WTC11 (cell line): ENCODE results near the gene TIMM8A.

Experiments used
- ELF4 ChIP-seq: sonication (generic); formaldehyde crosslinking; IDR thresholded peaks from 2 replicates; pipeline ENCODE4 v1.8.1; 2022; ENCODE audit warnings: low read depth, mild to moderate bottlenecking, moderate library complexity, missing genetic modification reagents
- FOXP1 ChIP-seq: sonication (generic); formaldehyde crosslinking; IDR thresholded peaks from 2 replicates; pipeline ENCODE4 v1.8.0; 2022; ENCODE audit warnings: missing genetic modification reagents, mild to moderate bottlenecking, moderate library complexity, borderline replicate concordance
- NFATC4 ChIP-seq: fragments of 250-450 bp; sonication (Bioruptor Pico); IDR thresholded peaks from 2 replicates; pipeline ENCODE4 v1.9.0; 2021; ENCODE audit warnings: mild to moderate bottlenecking
- TEAD4 ChIP-seq: sonication (generic); formaldehyde crosslinking; IDR thresholded peaks from 2 replicates; pipeline ENCODE4 v1.8.0; 2022; ENCODE audit warnings: mild to moderate bottlenecking, missing genetic modification reagents
- ZBTB21 ChIP-seq: sonication (generic); formaldehyde crosslinking; IDR thresholded peaks from 2 replicates; pipeline ENCODE4 v1.8.1; 2023; ENCODE audit warnings: mild to moderate bottlenecking, missing genetic modification reagents, borderline replicate concordance
- TF ChIP-seq, protein P1 (sequence below): sonication (generic); formaldehyde crosslinking; IDR thresholded peaks from 2 replicates; pipeline ENCODE4 v1.8.0; 2022; ENCODE audit warnings: missing genetic modification reagents
- TF ChIP-seq, protein P2 (sequence below): fragments of 200-600 bp; IDR thresholded peaks from 2 replicates; pipeline ENCODE4 v1.8.0; 2022; ENCODE audit warnings: antibody characterized with exemption
- TF ChIP-seq, protein P3 (sequence below): sonication (generic); formaldehyde crosslinking; IDR thresholded peaks from 2 replicates; pipeline ENCODE4 v1.8.0; 2022; ENCODE audit warnings: mild to moderate bottlenecking, missing genetic modification reagents
- TF ChIP-seq, protein P4 (sequence below): fragments of 250-450 bp; sonication (Bioruptor Pico); IDR thresholded peaks from 2 replicates; pipeline ENCODE4 v1.9.0; 2021; ENCODE audit warnings: mild to moderate bottlenecking, borderline replicate concordance

DNA sequence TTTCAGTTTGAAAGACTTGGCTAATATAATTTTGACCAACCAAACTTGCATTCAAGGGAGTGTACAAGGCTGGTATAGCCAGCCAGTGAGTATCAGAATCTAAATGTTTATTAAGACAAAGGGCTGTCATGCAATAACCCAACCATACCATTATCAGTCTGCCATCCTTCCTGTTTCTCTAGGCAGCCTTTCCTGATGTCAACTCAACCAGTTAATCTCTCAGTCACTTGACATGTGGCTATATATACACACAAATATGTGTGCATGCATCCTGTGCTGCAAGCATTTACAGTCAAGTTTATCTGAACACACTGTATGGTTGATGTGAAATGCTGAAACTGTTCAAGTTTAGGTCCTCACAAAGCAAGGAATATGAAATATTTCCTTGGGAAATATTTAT is 20.3 kb upstream of the TIMM8A start:
- TF ChIP-seq, protein P1, sequence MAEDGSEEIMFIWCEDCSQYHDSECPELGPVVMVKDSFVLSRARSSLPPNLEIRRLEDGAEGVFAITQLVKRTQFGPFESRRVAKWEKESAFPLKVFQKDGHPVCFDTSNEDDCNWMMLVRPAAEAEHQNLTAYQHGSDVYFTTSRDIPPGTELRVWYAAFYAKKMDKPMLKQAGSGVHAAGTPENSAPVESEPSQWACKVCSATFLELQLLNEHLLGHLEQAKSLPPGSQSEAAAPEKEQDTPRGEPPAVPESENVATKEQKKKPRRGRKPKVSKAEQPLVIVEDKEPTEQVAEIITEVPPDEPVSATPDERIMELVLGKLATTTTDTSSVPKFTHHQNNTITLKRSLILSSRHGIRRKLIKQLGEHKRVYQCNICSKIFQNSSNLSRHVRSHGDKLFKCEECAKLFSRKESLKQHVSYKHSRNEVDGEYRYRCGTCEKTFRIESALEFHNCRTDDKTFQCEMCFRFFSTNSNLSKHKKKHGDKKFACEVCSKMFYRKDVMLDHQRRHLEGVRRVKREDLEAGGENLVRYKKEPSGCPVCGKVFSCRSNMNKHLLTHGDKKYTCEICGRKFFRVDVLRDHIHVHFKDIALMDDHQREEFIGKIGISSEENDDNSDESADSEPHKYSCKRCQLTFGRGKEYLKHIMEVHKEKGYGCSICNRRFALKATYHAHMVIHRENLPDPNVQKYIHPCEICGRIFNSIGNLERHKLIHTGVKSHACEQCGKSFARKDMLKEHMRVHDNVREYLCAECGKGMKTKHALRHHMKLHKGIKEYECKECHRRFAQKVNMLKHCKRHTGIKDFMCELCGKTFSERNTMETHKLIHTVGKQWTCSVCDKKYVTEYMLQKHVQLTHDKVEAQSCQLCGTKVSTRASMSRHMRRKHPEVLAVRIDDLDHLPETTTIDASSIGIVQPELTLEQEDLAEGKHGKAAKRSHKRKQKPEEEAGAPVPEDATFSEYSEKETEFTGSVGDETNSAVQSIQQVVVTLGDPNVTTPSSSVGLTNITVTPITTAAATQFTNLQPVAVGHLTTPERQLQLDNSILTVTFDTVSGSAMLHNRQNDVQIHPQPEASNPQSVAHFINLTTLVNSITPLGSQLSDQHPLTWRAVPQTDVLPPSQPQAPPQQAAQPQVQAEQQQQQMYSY: no peak
- TF ChIP-seq, protein P2, sequence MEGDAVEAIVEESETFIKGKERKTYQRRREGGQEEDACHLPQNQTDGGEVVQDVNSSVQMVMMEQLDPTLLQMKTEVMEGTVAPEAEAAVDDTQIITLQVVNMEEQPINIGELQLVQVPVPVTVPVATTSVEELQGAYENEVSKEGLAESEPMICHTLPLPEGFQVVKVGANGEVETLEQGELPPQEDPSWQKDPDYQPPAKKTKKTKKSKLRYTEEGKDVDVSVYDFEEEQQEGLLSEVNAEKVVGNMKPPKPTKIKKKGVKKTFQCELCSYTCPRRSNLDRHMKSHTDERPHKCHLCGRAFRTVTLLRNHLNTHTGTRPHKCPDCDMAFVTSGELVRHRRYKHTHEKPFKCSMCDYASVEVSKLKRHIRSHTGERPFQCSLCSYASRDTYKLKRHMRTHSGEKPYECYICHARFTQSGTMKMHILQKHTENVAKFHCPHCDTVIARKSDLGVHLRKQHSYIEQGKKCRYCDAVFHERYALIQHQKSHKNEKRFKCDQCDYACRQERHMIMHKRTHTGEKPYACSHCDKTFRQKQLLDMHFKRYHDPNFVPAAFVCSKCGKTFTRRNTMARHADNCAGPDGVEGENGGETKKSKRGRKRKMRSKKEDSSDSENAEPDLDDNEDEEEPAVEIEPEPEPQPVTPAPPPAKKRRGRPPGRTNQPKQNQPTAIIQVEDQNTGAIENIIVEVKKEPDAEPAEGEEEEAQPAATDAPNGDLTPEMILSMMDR: no peak
- TF ChIP-seq, protein P3, sequence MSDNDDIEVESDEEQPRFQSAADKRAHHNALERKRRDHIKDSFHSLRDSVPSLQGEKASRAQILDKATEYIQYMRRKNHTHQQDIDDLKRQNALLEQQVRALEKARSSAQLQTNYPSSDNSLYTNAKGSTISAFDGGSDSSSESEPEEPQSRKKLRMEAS (CRISPR knock-in tag): no peak
- TF ChIP-seq ELF4 (CRISPR knock-in tag): no peak
- TF ChIP-seq NFATC4 (CRISPR knock-in tag): no peak
- TF ChIP-seq FOXP1 (CRISPR knock-in tag): no peak
- no peak for TF ChIP-seq ZBTB21 (CRISPR knock-in tag)
- TF ChIP-seq TEAD4 (CRISPR knock-in tag): no peak
- TF ChIP-seq, protein P4, sequence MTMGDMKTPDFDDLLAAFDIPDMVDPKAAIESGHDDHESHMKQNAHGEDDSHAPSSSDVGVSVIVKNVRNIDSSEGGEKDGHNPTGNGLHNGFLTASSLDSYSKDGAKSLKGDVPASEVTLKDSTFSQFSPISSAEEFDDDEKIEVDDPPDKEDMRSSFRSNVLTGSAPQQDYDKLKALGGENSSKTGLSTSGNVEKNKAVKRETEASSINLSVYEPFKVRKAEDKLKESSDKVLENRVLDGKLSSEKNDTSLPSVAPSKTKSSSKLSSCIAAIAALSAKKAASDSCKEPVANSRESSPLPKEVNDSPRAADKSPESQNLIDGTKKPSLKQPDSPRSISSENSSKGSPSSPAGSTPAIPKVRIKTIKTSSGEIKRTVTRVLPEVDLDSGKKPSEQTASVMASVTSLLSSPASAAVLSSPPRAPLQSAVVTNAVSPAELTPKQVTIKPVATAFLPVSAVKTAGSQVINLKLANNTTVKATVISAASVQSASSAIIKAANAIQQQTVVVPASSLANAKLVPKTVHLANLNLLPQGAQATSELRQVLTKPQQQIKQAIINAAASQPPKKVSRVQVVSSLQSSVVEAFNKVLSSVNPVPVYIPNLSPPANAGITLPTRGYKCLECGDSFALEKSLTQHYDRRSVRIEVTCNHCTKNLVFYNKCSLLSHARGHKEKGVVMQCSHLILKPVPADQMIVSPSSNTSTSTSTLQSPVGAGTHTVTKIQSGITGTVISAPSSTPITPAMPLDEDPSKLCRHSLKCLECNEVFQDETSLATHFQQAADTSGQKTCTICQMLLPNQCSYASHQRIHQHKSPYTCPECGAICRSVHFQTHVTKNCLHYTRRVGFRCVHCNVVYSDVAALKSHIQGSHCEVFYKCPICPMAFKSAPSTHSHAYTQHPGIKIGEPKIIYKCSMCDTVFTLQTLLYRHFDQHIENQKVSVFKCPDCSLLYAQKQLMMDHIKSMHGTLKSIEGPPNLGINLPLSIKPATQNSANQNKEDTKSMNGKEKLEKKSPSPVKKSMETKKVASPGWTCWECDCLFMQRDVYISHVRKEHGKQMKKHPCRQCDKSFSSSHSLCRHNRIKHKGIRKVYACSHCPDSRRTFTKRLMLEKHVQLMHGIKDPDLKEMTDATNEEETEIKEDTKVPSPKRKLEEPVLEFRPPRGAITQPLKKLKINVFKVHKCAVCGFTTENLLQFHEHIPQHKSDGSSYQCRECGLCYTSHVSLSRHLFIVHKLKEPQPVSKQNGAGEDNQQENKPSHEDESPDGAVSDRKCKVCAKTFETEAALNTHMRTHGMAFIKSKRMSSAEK (CRISPR knock-in tag): no peak
